Stimulated activated CD4-positive, alpha-beta T cell treated with anti-CD3 and anti-CD28 coated beads, Interleukin-2, amount 100 ng/mL, for 24 hours (primary cell): ENCODE measurements around the gene PARVB.
"Not testable (repeated sequence)": the region's sequence is repeated elsewhere in the genome, so short reads cannot be mapped to it uniquely, and the experiment has no call there.

ENCODE experiments used
- DNase-seq, 2 donors: peaks; one replicate each; pipeline ENCODE4 v3.0.0-alpha.2; 2020

PARVB gene

GRCh38 chr22:44028091-44028490 is 4.0 kb downstream of the PARVB start:
- no peak for DNase-seq

DNA sequence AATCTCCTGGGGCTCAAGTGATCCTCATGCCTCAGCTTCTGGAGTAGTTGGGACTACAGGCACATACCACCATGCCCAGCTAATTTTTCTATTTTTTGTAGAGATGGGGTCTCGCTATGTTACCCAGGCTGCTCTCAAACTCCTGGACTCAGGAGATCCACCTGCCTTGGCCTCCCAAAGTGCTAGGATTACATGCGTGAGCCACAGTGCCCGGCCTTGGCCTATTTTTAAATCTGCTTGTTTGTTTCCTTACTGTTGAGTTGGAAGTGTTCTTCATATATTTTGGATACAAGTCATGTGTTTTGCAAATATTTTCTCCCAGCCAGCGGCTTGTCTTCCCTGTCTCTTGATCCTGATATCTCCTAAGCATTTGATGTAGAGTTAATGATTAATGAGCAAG is 5.0 kb downstream of the PARVB start:
- no peak for DNase-seq

DNA sequence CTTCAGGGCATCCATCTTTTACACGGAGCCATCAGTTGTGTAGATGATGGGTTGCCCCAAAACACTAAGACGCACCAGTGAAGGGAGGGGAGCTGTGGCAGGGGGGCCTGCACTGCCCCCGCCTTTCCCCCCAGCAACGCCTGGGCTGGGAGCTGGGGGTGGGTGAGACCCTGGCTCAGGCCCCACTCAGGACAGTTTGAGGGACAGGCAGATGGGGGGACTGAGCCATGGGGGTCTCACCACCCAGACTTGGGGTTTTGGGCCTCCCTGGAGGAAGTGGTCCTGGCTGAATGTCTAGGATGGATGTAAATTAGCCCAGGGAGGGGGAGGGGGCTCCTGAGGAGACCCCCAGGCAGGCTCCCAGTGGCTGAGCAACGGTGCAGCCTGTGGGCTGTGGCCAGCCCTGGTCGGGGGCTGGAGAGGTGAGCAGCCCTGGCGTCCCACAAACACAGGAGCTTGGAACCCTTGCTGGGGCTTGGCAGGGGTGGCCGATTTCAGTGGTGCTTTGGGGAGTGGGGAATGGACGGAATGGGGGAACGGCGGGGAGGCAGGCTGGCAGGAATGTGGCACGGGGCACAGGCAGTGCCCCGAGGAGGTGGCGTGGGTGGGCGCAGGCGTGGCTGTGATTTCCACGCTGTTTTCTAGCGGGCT is 6.1 kb downstream of the PARVB start:
- DNase-seq, result no peak

DNA sequence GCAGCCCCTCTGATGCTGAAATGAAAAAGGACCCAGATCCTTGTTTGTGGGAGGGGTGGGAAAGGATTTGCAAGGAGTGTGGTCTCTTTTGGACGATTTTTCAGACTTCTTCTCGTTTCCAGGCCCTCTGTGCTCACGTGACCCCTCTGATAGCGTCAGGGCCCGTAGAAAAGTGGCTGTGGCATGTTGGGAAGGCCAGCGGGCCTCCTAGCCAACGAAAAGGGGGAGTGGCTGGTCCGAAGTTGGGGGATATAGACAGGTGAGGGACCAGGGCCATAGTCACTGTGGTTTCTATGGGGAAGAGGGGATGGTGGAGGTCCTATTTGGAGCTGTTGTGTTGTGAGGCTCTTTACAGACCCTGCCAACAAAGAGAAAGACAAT is 6.6 kb downstream of the PARVB start:
- DNase-seq, result no peak

DNA sequence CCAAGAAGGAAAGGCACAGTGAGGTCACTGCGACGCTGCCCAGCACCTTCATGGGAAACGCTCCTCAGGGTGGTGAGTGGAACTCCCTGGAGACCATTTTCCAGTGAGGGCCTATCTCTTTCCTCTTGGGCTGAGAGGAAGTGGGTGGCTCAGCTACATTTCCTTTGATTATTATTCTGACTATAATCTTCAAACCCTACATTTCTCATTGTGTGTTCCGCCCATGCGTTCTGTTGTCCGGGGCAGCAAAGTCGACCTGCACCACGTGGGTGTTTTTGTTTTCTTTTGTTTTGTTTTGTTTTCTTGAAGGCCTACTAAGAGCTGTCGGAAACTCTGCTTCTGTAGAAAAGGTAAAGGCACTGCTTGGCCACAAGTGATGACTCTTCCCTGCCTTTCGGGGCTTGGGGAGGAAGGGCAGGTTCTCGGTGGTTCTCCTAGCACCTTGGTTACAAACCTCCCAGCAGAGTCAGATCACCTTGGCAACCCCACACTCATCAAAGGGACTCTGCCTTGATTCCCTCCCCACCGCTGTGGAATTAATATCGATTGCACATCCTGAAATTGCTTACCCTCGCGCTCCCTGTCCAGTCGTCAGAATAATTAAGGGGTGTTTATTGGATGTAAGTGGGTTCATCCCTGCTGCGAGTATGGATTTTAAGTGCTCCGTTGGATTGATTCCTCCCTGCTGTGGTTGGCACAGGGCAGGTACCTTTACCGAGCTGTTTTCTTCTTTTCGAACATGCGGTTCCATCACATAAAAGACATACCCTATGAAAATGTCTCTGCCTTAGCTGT is 7.3 kb downstream of the PARVB start:
- DNase-seq, result no peak

DNA sequence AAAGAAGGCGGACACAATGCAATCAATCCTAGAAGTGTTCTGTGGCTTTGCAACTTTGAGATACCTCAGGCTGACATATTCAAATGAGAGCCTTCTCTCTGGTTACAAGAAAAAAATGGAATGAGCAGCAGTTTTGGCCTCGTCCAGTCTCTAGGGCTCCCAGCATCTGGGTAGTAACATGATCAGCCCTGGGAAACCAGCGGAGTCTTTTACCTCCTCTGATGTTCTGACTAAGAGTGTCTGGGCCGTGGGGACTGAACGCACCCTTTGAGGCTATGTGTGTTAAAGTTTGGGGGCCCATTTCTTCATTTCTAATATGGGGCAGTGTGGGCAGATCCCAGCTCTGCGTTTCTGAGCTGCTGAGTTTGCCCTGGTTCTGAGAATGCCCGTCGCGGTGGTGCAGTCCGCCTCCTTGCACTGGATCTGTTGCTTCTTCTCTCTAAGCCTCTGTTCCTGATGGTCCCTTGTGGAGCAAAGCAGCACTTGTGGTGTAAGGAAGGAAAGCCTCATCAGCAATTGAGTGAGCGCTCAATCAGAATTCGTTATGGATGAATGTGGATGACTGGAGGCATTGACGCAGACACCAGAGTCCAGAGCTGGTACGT is 8.1 kb downstream of the PARVB start:
- DNase-seq, result no peak

- no peak for DNase-seq
Measured at GRCh38 chr22:44033287-44033686, 9.2 kb downstream of the PARVB start.

- DNase-seq, result no peak
Measured at GRCh38 chr22:44033694-44034093, 9.6 kb downstream of the PARVB start.

GRCh38 chr22:44037519-44038375 is 13.6 kb downstream of the PARVB start:
- no peak for DNase-seq

GRCh38 chr22:44039566-44040171 is 15.6 kb downstream of the PARVB start:
- DNase-seq, result no peak

DNA sequence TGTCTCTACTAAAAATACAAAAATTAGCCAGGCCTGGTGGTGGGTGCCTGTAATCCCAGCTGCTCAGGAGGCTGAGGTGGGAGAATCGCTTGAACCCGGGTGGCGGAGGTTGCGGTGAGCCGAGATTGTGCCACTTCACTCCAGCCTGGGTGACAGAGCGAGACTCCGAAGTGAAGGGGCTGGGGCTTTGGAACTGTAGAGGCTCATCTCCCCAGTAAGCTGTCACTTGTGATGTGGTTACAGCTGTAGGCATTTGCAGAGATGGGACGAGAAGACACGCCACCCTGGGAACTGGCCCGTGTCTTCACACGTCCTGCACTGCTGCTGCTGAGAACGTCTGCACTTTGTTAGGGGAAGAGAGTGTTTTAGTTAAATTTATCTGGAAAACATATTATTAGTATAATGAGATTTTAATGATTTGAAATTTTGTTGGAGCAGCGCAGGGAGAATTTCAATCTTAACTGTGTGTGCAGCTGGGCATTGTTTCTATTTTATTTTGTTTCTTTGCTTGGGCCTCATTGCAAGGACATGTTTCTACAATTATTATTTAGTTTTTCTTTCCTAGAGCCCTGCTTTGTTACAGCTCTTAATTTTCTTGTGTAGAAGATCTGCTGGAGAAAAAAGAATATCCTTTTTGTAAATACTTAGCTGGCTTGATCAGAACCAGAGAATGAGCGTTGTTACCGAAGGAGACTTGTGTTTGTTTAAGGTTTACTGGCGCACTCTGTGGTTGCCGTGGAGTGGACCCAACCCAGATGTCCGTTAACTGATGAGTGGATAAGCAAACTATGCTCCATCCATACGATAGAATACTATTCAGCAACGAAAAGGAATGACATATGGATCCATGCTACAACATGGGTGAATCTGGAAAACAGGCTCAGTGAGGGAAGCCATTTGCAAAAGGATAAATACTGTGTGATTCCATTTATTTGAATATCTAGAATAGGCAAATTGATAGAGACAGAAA is 18.4 kb downstream of the PARVB start:
- no peak for DNase-seq

DNA sequence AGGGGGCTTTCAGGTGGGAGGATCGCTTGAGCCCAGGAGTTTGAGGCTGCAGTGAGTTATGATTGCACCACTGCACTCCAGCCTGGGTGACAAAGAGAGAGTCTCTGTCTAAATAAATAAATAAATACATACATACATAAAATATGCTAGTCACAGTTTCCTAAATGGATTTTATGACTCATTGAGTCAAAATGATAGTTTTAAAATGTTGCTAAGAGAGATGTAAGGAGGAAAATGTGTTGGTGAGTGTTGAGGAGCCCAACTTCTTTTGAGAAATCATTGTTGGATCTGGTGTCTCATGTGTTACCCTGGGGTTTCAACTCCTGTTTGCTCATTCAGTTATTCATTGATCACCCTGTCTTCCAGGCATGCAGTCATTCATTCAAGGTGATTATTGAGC is 21.0 kb downstream of the PARVB start:
- no peak for DNase-seq

DNA sequence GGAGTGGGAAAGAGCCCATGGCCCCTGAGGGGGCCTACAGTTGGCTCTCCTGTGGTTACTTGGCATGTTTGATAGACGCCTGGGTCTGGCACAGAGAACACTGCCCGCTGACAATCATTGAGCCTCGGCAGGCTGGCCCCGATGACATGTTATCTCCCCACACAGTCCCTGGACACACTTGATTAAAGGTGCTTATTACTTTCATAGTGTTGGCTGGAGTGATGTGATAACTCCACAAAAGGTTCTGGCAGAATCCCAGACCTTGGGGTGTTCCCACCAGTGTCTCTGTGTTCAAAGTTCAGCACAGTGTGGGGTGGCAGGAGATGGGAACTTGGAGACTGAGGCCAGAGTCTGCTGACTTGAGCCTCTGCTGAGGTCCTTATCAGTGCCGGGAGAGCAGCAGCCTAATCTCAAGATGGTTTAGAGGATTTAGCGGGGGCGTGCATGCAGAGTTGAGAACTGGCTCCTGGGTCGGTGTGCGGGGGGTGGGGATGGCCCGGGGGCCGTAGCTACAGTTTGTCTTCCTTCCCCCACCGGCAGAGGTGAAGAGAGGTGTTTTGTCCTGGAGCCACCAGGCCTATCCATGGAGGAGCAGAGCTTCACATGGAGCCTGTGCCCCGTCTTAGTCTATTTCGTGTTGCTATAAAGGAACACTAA is 22.5 kb downstream of the PARVB start:
- no peak for DNase-seq

GRCh38 chr22:44047891-44048301 is 23.8 kb downstream of the PARVB start:
- DNase-seq, result no peak

GRCh38 chr22:44049486-44050231 is 25.6 kb downstream of the PARVB start:
- DNase-seq, result no peak

GRCh38 chr22:44050766-44051355 is 26.8 kb downstream of the PARVB start:
- no peak for DNase-seq

- no peak for DNase-seq
Measured at GRCh38 chr22:44051358-44051757, 27.3 kb downstream of the PARVB start.

DNA sequence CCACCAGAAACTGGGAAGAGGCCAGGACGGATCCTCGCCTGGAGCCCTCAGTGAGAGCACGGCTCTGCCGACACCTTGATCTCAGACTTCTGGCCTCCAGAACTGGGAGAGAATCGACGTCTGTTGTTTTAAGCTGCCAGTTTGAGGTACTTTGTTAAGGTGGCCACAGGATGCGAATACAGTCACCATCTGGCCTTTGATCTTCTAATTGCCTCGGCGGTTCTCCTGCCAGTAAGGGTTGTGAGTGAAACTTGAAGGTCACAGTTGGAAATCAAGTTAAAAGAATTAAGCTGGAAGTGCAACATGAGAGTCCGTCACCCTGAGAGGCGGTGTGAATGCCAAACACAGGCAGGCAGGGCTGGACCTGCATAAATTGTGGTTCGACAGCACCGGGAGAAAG is 27.9 kb downstream of the PARVB start:
- DNase-seq, result no peak

DNA sequence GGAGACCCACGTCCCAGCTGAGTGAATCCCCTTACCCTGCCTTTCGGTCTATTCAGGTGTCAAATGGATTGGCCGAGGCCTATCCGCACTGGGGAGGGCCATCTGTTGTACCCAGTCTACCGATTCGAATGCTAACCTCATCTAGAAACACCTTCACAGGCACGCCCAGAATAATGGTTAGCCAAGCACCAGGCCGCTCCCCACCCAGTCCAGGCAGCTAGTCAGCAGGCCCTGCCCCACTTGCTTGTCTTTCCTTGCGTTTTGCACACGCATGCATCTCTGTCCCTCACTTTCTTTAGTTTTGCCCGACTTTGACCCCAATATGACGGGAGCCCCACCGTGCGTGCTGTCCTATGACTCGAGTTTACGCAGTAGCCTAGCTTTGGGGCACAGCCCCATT is 31.7 kb downstream of the PARVB start:
- no peak for DNase-seq

- not testable (repeated sequence) for DNase-seq
Measured at GRCh38 chr22:44056649-44057048, 32.5 kb downstream of the PARVB start.
